Measurements from ENCODE around the gene LRP5. TPM values are rescaled to one million over a fixed set of nuclear protein-coding genes. Genes with fewer than 3 reads are reported as not detected.

Gene LRP5
- total RNA-seq, 1 experiment from 2014 or later: 55.2 TPM

DNA sequence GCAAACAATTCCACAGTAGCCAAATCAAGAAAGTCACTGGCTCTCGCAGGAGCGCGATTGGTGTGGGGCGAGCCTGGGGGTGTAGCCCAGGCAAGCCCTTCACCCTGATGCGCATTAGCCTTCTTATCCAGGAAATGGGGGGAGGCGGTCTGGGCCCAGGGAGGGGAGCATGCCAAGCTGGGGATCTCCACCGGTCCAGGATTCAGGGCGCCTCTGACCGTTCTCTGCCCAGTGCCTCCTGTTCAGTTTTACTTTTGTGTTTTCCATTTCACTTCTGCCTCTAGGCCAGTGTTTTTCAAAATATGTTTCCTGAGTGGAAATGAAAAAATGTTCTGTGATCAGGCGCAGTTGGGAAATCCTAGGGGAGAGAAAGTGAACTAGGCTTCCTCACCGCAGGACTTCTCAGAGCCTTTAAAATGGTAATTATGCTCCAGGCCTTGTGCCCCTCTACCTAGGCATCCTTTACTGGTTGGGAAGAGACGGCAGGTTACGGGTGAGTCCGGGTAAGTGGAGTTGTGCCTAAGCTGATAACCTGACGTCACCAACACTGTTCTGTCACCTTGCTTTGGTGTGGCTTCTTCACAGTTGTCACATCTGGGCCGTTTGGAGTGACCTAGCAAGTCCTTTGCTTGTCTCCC lies 18.4 kb downstream of the LRP5 start:
- CTCF ChIA-PET: no interaction called here
- intact Hi-C loops (cut with micrococcal nuclease): no loop called here
- DNase-seq (ENCODE audit: low read depth, low spot score): no peak
- no peak overlapping the region for H2AFZ ChIP-seq (ENCODE audit: low read depth, low read length, poor library complexity, severe bottlenecking)
- BruUV-seq (replicated peaks): no TSS peak
- H3K9me3 ChIP-seq (ENCODE audit: control insufficient read depth in 1 of 2, insufficient read depth in 1 of 2, low read depth in 1 of 2, low read length in 2 of 2): no peaks in the 10 kb centered on the region
- H4K20me1 ChIP-seq (ENCODE audit: insufficient read depth): no peaks in the 10 kb centered on the region
- ATAC-seq: no peak
- no peak overlapping the region for H3K27ac ChIP-seq (ENCODE audit: low read depth, low read length)
- no peak overlapping the region for H3K4me2 ChIP-seq (ENCODE audit: low read length)
- H3K79me2 ChIP-seq (ENCODE audit: insufficient read depth, low read length): peaks cover 36% of the 10 kb centered on the region; the same call in 1 of the 2 replicates
- H3K27me3 ChIP-seq (ENCODE audit: insufficient read depth, low read length): no peaks in the 10 kb centered on the region
- POLR2A ChIA-PET: interaction anchor here (2.0 kb wide), 1 partner anchor 12 kb away, joined by 5 read pairs; no protein-coding TSS in a partner anchor
- H3K4me3 ChIP-seq (replicated peaks in 1 of 2; ENCODE audit: low read depth in 1 of 2, low read length in 2 of 2): no peak overlapping the region
- peaks cover 0 to 9% of the 10 kb centered on the region in 2 experiments; a peak in 1 of 4 replicates for H3K4me1 ChIP-seq (ENCODE audit: control insufficient read depth in 1 of 2, insufficient read depth in 2 of 2, low read length in 2 of 2)
- RAD21 ChIA-PET (ENCODE audit: low non-redundant PET in 1 of 2, low total read pairs in 2 of 2, uncharacterized antibody in 2 of 2, unreplicated experiment in 2 of 2): no interaction called here
- no peaks in the 10 kb centered on the region for H3K36me3 ChIP-seq (ENCODE audit: control insufficient read depth in 1 of 2, insufficient read depth in 2 of 2, low read length in 2 of 2)
- H3K9me2 ChIP-seq (ENCODE audit: insufficient read depth): no peaks in the 10 kb centered on the region
- TF ChIP-seq SP1 (IDR thresholded peaks at IDR 0.05; ENCODE audit: low read depth): no peak
- no peak for TF ChIP-seq EZH2 (IDR thresholded peaks at IDR 0.05)
- TF ChIP-seq, protein P1, sequence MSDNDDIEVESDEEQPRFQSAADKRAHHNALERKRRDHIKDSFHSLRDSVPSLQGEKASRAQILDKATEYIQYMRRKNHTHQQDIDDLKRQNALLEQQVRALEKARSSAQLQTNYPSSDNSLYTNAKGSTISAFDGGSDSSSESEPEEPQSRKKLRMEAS (IDR thresholded peaks at IDR 0.05): no peak
- no peak for TF ChIP-seq RAD21 (IDR thresholded peaks at IDR 0.05; ENCODE audit: low read depth)
- no peak for TF ChIP-seq ZFX (IDR thresholded peaks at IDR 0.05)
- TF ChIP-seq EGR1 (IDR thresholded peaks at IDR 0.05; ENCODE audit: low read depth): no peak
- TF ChIP-seq ATF3 (IDR thresholded peaks at IDR 0.05): no peak
- no peak for TF ChIP-seq POLR2A (IDR thresholded peaks at IDR 0.05; ENCODE audit: borderline replicate concordance, extremely low read depth, insufficient read depth, insufficient read length)
- no peak overlapping the region for H3K9ac ChIP-seq (ENCODE audit: low read length)

GRCh38 chr11:68331338-68331947 lies 19.1 kb downstream of the LRP5 start:
- H4K20me1 ChIP-seq (ENCODE audit: insufficient read depth): no peaks in the 10 kb centered on the region
- no peaks in the 10 kb centered on the region for H3K27me3 ChIP-seq (ENCODE audit: insufficient read depth, low read length)
- peaks cover 0 to 9% of the 10 kb centered on the region in 2 experiments; a peak in 1 of 4 replicates for H3K4me1 ChIP-seq (ENCODE audit: control insufficient read depth in 1 of 2, insufficient read depth in 2 of 2, low read length in 2 of 2)
- H3K9ac ChIP-seq (ENCODE audit: low read length): no peak overlapping the region
- BruUV-seq (replicated peaks): no TSS peak
- no peak overlapping the region for H3K27ac ChIP-seq (ENCODE audit: low read depth, low read length)
- no peaks in the 10 kb centered on the region for H3K9me3 ChIP-seq (ENCODE audit: control insufficient read depth in 1 of 2, insufficient read depth in 1 of 2, low read depth in 1 of 2, low read length in 2 of 2)
- no peak overlapping the region for H3K4me3 ChIP-seq (replicated peaks in 1 of 2; ENCODE audit: low read depth in 1 of 2, low read length in 2 of 2)
- H3K4me2 ChIP-seq (ENCODE audit: low read length): no peak overlapping the region
- RAD21 ChIA-PET (ENCODE audit: low non-redundant PET in 1 of 2, low total read pairs in 2 of 2, uncharacterized antibody in 2 of 2, unreplicated experiment in 2 of 2): no interaction called here
- ATAC-seq (no peak), DNase-seq (ENCODE audit: low read depth, low spot score) (no peak)
- no peaks in the 10 kb centered on the region for H3K9me2 ChIP-seq (ENCODE audit: insufficient read depth)
- no peak overlapping the region for H2AFZ ChIP-seq (ENCODE audit: low read depth, low read length, poor library complexity, severe bottlenecking)
- CTCF ChIA-PET: no interaction called here
- POLR2A ChIA-PET: no interaction called here
- peaks cover 36% of the 10 kb centered on the region; the same call in 1 of the 2 replicates for H3K79me2 ChIP-seq (ENCODE audit: insufficient read depth, low read length)
- no peaks in the 10 kb centered on the region for H3K36me3 ChIP-seq (ENCODE audit: control insufficient read depth in 1 of 2, insufficient read depth in 2 of 2, low read length in 2 of 2)
- intact Hi-C loops (cut with micrococcal nuclease): no loop called here
- TF ChIP-seq ZNF274 (IDR thresholded peaks at IDR 0.05; ENCODE audit: low read depth, low read length) (no peak), CBX3 (IDR thresholded peaks at IDR 0.05; ENCODE audit: low read depth) (no peak), SRF (IDR thresholded peaks at IDR 0.05; ENCODE audit: low read depth) (no peak), EZH2 (IDR thresholded peaks at IDR 0.05) (no peak), SIN3A (IDR thresholded peaks at IDR 0.05; ENCODE audit: low read depth) (no peak), REST (IDR thresholded peaks at IDR 0.05; ENCODE audit: low read depth) (no peak), ZFX (IDR thresholded peaks at IDR 0.05) (no peak), EZH2phosphoT487 (IDR thresholded peaks at IDR 0.05; ENCODE audit: borderline replicate concordance) (no peak), TCF7L2 (IDR thresholded peaks at IDR 0.05; ENCODE audit: borderline replicate concordance, extremely low read depth, insufficient read depth, insufficient read length) (no peak), POLR2A (IDR thresholded peaks at IDR 0.05; ENCODE audit: borderline replicate concordance, extremely low read depth, insufficient read depth, insufficient read length) (no peak), YY1 (IDR thresholded peaks at IDR 0.05; ENCODE audit: extremely low read depth, insufficient replicate concordance, low read depth, low read length) (no peak)
- TF ChIP-seq, protein P1 (IDR thresholded peaks at IDR 0.05): no peak

Data from HCT116 (cell line).